ENCODE measurements around the gene ZMAT5.
A peak's percentile ranks its signal among the peaks of the same experiment; 100 is the strongest.

Gene ZMAT5

GRCh38 chr22:29704528-29705285 is 62.1 kb downstream of the ZMAT5 start:
- peak; percentile 80 for DNase-seq

GRCh38 chr22:29703569-29704195 is 63.1 kb downstream of the ZMAT5 start:
- DNase-seq, result peak; percentile 40

- DNase-seq, result peak; percentile 50
These were observed 63.8 kb downstream of the ZMAT5 start for GRCh38 chr22:29702931-29703501.

- DNase-seq, result peak; percentile 55
These were observed 64.5 kb downstream of the ZMAT5 start for GRCh38 chr22:29702000-29702930.

GRCh38 chr22:29701155-29701999 is 65.4 kb downstream of the ZMAT5 start:
- no peak for DNase-seq

- no peak for DNase-seq
These were observed 66.0 kb downstream of the ZMAT5 start for GRCh38 chr22:29700900-29701154.

GRCh38 chr22:29700206-29700899 is 66.5 kb downstream of the ZMAT5 start:
- DNase-seq, result peak; percentile 40

GRCh38 chr22:29697853-29698598 is 68.8 kb downstream of the ZMAT5 start:
- DNase-seq, result no peak

- no peak for DNase-seq
These were observed 71.5 kb downstream of the ZMAT5 start for GRCh38 chr22:29695129-29695926.

- DNase-seq, result no peak
These were observed 73.1 kb downstream of the ZMAT5 start for GRCh38 chr22:29693671-29694070.

- no peak for DNase-seq
These were observed 73.6 kb downstream of the ZMAT5 start for GRCh38 chr22:29693161-29693560.

- no peak for DNase-seq
These were observed 74.5 kb downstream of the ZMAT5 start for GRCh38 chr22:29692327-29692640.

GRCh38 chr22:29691636-29692326 is 75.0 kb downstream of the ZMAT5 start:
- DNase-seq, result no peak

- peak; percentile 76 for DNase-seq
These were observed 76.3 kb downstream of the ZMAT5 start for GRCh38 chr22:29690476-29690875.

GRCh38 chr22:29689880-29690213 is 77.0 kb downstream of the ZMAT5 start:
- peak; percentile 86 for DNase-seq

GRCh38 chr22:29689206-29689879 is 77.5 kb downstream of the ZMAT5 start:
- no peak for DNase-seq

- no peak for DNase-seq
These were observed 82.6 kb downstream of the ZMAT5 start for GRCh38 chr22:29684244-29684643.

- DNase-seq, result no peak
These were observed 83.3 kb downstream of the ZMAT5 start for GRCh38 chr22:29683536-29683935.

All from retina (tissue), 1 donor.